Smooth muscle cell of the umbilical artery (primary cell): ENCODE results near the gene GRIPAP1. TPM values are rescaled to one million over a fixed set of nuclear protein-coding genes. Genes with fewer than 3 reads are reported as not detected.

ENCODE experiments used
- total RNA-seq: library from RNA; depleted of rRNA; stranded (reverse); fragments of >200 nt; gene quantifications from 2 replicates; pipeline ENCODE4 v1.2.3, GENCODE V29; 2014

Gene GRIPAP1
- 21.1 and 28.7 TPM in 2 replicates for total RNA-seq

DNA sequence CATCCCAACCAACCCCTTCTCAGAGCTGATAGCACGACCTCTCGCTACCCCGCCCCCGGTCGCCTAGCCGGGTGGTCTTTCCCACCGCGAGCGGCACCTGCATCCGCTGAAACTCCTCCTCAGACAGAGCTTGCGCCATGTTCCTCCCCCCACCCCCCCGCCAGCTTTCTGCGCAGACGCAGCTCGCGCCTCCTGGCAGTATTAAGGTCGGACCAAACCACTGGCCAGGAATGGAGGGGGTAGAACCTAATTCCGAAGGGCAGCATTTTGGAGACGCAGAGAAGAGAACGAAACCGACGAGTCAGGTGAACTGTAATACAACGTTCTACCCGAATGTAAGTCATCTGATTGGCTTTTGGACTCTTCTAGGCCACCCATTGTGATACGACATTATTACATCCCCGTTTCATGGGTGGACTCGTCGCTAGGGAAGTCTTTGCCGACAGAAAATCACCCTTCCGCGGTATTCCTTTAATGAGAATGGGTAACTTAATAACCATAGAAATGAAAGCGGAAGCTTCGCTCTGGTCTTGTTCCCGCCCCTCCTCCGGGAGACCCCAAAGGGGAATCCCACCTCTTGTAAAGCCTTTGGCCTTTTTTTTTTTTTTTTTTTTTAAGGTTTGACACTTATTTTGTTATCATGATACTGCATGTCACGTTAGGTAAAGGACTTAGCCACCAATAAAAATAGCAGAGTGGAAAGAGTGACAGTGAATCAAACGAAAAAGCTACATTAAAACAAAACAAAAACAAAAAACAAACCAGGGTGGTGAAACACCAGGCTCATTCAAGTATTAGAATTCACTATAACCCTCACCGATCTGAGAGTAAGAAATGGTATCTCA lies at the start of gene GRIPAP1:
Gene GRIPAP1, minus strand, starts transcription at position 174 of the 845 bp plus-strand sequence. Its CDS starts 35 bp downstream, at position 139.

DNA sequence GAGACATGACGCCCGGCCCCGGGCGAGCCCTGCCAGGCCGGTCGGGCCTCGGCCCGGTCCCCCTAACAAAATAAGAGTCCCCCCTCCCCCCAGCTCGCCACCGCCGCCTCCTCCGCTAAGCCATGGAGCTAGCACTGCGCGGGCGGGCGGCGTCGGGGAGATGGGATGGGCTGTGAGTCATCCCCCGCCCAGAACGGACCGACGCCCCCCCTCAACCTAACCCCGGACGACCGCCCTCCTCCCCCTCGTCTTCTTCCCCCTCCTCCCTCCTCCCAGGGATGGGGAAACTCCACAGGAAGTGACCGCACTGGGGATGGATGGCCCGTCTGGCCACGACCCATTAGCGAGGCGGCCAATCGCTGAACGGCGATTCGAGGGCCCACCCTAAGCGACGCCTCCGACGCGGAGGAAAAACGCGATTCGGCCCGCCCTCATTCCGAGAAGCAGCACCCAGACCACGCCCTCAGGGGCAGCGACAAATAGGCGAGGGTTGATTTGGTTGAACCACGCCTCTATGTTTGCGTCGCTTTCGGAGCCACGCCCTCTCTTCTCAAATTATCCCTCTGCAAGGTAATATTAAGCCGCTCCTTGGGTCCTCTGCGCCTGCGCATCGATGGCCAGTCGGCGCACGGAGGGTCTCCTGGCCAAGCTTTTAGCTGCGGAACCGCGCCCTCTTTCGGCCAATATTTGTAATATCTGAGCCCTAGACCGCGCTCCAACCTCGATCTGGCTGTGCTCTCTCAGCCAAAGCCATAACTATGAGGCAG lies 41.3 kb upstream of the GRIPAP1 start, which contains the start of gene TFE3:
Gene TFE3, minus strand, starts transcription at position 138 of the 767 bp plus-strand sequence. Its CDS starts 131 bp downstream, at position 7.

GRCh38 chrX:48971249-48972219 lies 30.5 kb downstream of the GRIPAP1 start, which contains the start of gene KCND1:
Gene KCND1, minus strand, starts transcription at chrX:48971844. Its CDS starts 1,573 bp downstream, at chrX:48970271.

GRCh38 chrX:48957477-48957826 lies 44.6 kb downstream of the GRIPAP1 start, which contains the start of gene OTUD5:
Gene OTUD5, minus strand, starts transcription at chrX:48957607. Its CDS starts 37 bp downstream, at chrX:48957570.

Other genes with a start within 250 kb of the GRIPAP1 start
- gene GLOD5, start 240.5 kb downstream of the GRIPAP1 start, total RNA-seq = not detected in 2 replicates
- gene GATA1, start 215.7 kb downstream of the GRIPAP1 start, total RNA-seq = not detected in 2 replicates
- gene HDAC6, start 200.2 kb downstream of the GRIPAP1 start, total RNA-seq = 32.1 and 37.5 TPM in 2 replicates
- gene ERAS, start 175.8 kb downstream of the GRIPAP1 start, total RNA-seq = not detected in 2 replicates
- gene PCSK1N, start 166.7 kb downstream of the GRIPAP1 start, total RNA-seq = 1.1 and 1.2 TPM in 2 replicates
- gene TIMM17B, start 104.5 kb downstream of the GRIPAP1 start, total RNA-seq = 27.3 and 34.1 TPM in 2 replicates
- gene PQBP1, start 104.3 kb downstream of the GRIPAP1 start, total RNA-seq = 25.8 and 29.2 TPM in 2 replicates
- 14.3 and 25.7 TPM in 2 replicates for gene SLC35A2, start 90.6 kb downstream of the GRIPAP1 start, total RNA-seq
- 6.8 and 9.5 TPM in 2 replicates for gene PIM2, start 83.2 kb downstream of the GRIPAP1 start, total RNA-seq
- gene OTUD5, start 44.7 kb downstream of the GRIPAP1 start, total RNA-seq = 38.0 and 50.4 TPM in 2 replicates
- gene KCND1, start 30.4 kb downstream of the GRIPAP1 start, total RNA-seq = 0.89 and 2.6 TPM in 2 replicates
- 25.8 and 55.0 TPM in 2 replicates for gene TFE3, start 41.1 kb upstream of the GRIPAP1 start, total RNA-seq
- 0.30 and 0.65 TPM in 2 replicates for gene CCDC120, start 56.7 kb upstream of the GRIPAP1 start, total RNA-seq
- gene PRAF2, start 71.7 kb upstream of the GRIPAP1 start, total RNA-seq = 10.4 and 19.3 TPM in 2 replicates
- 20.5 and 21.2 TPM in 2 replicates for gene WDR45, start 77.6 kb upstream of the GRIPAP1 start, total RNA-seq
- gene GPKOW, start 121.5 kb upstream of the GRIPAP1 start, total RNA-seq = 13.7 and 18.1 TPM in 2 replicates
- 0.55 and 2.7 TPM in 2 replicates for gene MAGIX, start 160.5 kb upstream of the GRIPAP1 start, total RNA-seq
- gene PLP2, start 169.6 kb upstream of the GRIPAP1 start, total RNA-seq = 4.8 and 10.5 TPM in 2 replicates
- gene PRICKLE3, start 184.1 kb upstream of the GRIPAP1 start, total RNA-seq = 9.8 and 14.8 TPM in 2 replicates
- 0.30 and 0.32 TPM in 2 replicates for gene SYP, start 197.9 kb upstream of the GRIPAP1 start, total RNA-seq
- not detected in 2 replicates for gene CACNA1F, start 231.1 kb upstream of the GRIPAP1 start, total RNA-seq
- 7.1 and 9.6 TPM in 2 replicates for gene CCDC22, start 233.2 kb upstream of the GRIPAP1 start, total RNA-seq